Epithelial cell of esophagus (primary cell): ENCODE measurements around the gene SHLD2.

Experiments used
- DNase-seq: peaks from one replicate; pipeline ENCODE4 v3.0.0; 2010; ENCODE audit warnings: low read depth
- H3K4me3 ChIP-seq: 2 replicates; pipeline ENCODE4 v1.5.1; 2011; ENCODE audit warnings: mild to moderate bottlenecking, low read length, control low read depth
- CTCF ChIP-seq: IDR thresholded peaks from 2 replicates; pipeline ENCODE4 v1.5.1; 2011; ENCODE audit warnings: low read depth, mild to moderate bottlenecking, low read length, control low read depth, inconsistent platforms; ENCODE audit not compliant: insufficient read depth; ENCODE audit errors: missing control alignments

Gene SHLD2

DNA sequence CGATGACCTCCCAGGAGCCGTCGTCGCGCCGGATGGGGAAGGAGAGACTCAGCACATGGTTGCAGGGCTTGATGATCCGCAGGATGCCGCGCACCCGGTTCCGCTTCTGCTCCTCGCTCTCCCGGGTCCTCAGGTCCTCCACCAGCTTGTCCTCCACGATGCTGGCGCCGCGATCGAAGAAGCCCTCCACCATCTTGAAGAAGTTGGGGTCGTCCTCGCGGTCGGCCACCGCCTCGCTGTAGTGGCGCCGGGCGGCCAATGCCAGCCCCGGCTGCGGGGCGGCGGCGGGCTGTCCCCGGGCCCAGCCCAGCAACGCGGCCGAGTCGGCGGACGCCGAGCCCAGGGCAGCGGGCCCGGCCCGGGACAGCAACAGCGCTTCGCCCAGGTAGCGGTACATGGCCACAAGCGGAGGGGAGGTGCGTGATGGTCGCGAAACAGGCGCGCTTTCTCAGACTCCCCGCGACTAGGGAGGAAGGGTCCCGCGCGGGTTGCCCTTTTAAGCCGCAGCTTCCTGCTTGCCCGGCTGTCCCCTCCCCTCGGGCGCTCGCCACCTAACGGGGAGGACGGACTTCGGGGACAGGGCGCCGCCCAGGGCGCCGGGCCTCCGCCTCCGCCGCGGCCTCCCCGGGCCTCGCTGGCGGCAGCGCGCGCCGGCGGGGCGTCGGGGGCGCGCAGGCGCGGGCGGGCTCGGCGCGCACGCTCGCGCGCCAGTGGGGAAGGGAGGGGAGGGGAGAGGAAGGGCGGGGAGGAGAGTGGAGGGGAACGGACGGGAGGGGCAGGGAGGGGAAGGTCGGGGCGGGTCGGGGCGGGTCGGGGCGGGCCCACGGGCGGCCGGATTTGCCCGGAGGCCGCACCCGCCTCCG lies at the start of gene SHLD2, which contains the start of gene GLUD1:
SHLD2 (plus strand) TSS at position 834 of the 863 bp plus-strand sequence. CDS start 56,149 bp downstream, outside the sequence.
GLUD1 (minus strand) TSS at position 471 of the 863 bp plus-strand sequence; CDS start at position 397, 74 bp downstream.
- TF ChIP-seq CTCF = no peak
- peak; percentile 85 for DNase-seq
- peak within 1 kb of the TSS; percentile 70 for H3K4me3 ChIP-seq

DNA sequence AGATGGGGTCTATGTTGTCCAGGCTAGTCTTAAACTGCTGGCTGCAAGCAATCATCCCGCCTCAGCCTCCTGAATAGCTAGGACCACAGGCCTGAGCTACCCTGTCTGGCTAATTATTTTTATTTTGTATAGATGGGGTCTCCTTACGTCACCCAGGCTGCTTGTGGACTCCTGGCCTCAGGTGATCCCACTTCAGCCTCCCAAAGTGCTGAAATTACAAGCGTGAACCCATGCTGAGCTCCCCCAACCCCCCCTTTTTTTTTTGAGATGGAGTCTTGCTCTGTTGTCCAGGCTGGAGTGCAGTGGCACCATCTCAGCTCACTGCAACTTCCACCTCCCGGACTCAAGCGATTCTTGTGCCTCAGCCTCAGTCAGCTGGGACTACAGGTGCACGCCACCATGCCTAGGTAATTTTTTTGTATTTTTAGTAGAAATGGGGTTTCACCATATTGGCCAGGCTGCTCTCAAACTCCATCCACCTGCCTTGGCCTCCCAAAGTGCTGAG lies 49.5 kb upstream of the SHLD2 start:
- DNase-seq = no peak
- no peak for TF ChIP-seq CTCF
- H3K4me3 ChIP-seq = no peak overlapping the region

- no peak for TF ChIP-seq CTCF
- DNase-seq = no peak
- H3K4me3 ChIP-seq = no peak overlapping the region
Observed at GRCh38 chr10:87053111-87053510, 41.9 kb upstream of the SHLD2 start.

DNA sequence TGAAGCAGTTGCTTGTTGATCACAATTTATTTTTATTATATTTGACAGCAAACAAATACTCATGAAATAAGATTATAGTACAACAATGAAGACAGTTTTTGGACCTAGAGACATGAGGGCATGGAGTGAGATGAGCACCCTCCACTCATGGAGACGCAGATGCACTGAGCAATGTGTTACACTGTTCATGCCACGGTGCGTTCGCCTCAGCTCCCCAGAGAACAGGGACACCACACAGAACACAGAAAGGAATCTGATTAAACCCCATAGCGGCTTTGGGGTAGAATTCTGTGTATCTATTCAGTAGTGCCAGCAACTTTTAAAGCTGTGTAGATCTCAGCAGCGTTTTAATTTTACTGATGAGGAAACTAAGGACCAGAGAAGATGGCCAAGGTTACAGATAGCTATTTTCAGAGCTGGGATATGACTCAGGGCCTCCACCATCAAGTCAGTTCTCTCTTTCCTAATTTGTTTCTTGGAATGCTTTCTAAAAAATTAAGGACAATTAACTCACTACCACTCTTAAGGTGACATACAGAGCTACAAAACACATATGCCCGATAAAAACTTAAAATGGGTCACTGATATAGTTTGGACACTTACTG lies 41.3 kb upstream of the SHLD2 start:
- no peak for TF ChIP-seq CTCF
- DNase-seq = no peak
- H3K4me3 ChIP-seq = no peak overlapping the region

GRCh38 chr10:87054373-87055295 lies 40.4 kb upstream of the SHLD2 start:
- H3K4me3 ChIP-seq = no peak overlapping the region
- peak; percentile 36 for DNase-seq
- TF ChIP-seq CTCF = peak; percentile 6

DNA sequence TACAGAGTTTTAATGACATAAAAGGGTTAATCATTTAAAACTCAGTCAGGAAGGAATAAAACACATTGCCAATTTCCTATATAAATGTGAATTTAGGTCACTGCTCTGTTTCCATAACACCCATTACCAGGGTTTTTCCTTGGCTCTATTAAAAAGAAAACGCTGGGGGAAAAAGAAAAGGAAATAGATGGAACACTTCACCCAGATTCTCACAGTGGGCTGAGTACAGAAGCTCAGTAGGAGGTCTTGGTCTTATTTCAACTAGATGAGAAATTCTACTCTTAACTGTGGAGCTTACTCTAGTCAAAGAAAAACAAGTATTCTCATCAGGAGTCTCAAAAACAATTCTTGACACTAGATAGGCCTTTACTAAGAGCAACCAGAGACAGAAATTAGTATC lies 36.8 kb upstream of the SHLD2 start:
- H3K4me3 ChIP-seq = no peak overlapping the region
- TF ChIP-seq CTCF = no peak
- DNase-seq = no peak
